NCI-H82 treated with DMSO at 0.1 percent for 48 hours (cell line): Measurements from ENCODE around the gene CLSTN2.

Source experiments
- DNase-seq: peaks from one replicate; lab custom pipeline; 2025; ENCODE audit not compliant: unreplicated experiment; lab: John Stamatoyannopoulos, UW

CLSTN2 gene

DNA sequence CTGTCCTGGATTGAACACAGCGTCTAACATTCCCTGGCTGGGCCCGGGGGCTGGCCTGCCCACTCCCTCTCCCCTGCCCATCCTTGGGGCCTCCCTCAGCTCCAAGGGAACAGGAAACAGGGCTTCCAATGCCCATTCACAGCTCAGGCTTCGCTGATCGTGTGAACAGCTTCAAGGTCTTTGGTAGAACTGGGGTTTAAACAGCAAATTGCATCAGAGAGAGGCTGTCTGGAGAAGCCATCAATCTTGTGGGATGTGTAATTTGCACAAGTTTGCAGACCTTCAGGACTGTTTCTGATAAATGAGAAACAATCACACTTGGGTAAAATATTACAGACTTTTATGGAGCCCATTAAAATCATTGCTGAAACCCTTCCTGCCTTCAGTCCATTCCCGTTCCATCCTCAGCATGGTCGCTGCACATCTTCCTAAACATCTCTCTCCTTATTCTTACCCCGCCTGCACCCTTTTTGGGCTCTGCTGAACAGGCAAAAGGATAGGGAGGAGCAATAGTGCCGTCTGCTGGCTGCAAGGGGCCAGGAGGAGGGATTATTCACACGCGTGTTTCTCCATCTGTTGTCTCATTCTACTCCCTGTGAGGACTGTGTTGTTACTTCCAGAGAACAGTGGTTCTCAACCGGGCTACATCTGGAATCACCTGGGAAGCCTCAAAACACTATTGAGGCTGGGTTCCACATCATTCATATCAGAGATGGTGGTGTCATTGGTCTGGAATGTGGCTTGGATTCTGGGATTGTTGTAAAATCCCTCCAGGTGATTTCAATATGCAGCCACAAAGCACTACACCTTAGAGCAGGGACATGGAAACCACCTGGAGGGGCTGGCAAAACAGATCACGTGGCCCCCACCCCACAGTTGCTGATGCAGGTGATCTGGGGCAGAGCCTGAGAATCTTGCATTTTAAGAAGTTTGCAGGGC lies 116.3 kb downstream of the CLSTN2 start:
- peak; percentile 87 for DNase-seq

DNA sequence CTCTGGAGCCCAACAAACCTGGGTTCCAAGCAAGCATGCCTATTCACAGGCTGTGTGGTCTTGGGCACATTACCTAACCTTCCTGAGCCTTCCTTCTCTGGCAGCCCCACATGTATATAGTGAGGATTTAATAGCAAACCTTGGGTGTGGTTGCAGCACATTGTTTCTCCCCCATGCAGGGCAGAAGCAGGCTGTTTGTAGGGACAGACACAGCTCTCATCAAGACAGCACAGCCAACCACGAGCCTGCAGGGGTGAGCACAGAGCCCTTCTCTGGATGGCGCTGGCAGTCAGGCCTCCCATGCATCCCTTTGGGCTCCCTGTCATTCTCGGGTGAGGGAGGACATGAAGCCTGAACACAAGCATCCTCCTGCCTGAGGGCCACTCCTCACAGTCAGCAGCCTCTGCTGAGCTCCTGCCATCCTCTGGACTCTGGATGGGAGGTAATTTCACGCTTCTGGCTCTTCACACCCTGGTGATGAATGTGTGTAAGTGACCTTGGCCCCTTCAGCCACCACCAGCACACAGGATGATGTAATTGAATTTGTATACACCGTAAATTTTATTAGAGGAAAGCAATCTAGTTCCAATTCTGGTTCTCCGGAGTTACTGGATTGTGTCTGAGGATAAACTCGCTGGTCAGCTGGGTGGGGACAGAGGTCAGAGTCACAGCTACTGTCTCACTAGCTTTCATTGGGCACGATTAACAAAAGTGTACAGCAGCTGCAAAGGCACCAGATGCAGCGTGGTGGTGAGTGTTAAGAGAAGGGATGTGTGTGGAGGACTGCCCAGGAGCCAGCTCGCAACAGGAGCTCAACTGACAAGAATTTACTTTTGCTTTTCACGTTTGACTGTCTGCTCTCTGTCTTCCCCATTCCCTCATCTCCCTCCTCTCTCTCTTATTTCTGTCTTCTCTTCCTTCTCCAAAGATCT lies 118.1 kb downstream of the CLSTN2 start:
- DNase-seq = no peak

DNA sequence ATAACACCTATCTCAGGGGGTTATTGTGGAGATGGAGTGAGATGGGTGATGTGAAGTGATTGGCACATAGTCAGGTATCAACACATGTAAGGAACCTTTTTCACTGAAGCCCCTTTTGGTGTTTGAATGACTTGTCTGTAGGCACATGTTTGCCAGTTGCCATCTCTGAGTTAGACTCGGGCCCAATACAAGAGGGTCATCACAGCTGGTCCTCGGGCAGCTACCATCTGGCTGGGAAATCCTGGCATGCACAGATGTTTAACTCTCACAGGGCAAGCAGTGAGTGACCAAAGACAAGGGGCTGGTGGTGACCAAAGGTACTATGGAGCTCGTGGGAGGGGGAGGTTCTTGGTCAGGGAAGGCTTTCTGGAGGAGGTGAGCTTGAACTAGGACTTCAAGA lies 118.8 kb downstream of the CLSTN2 start:
- DNase-seq = no peak

DNA sequence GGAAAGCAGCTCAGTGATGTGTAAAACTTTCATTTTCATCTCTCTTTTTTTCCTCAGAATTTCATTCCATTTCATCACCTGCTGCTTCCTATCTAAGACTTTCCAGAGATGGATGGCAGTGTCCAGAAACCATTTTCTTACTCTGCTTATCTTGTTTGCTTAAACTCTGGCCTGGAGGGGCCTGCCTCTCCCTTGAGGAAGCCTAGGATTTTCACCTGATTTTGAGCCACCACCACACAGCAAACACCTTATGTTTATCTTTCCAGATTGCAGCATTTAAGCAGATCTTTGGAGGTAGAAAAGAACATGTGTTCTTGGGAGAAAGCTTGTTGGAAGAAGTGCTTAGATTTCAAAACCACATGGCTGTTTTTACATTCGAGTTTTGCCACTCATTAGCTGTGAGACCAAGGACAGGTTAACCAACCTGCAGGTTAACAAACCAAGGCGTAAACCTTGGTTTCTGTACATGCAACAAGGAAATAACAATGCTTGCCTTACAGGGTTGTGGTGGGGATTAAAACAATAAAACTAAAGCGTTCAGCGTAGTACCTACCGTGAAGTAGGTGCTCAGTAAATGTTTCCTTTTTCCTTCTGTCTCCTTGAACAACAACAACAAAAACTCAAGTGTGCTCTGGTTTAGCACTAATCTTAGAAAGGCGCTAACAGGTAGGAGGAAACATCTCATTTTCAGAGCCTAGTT lies 120.3 kb downstream of the CLSTN2 start:
- no peak for DNase-seq

DNA sequence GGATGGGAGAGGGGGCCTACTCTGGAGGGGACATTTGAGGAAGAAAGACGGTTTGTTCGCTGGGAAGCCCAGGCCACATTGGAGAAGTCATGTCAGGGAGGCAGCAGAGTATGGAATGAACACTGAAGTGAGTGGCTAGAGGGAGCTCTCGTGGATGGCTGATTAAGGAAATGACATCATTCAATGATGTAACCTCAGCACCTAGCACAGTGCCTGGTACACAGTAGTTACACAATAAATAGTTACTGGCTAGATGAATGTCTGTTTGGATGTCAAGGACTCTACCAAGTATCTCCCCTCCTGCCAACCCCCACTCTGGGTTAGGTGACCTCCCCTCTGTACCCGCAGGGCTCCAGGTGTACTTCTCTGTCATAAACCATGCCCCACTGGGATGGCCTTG lies 121.1 kb downstream of the CLSTN2 start:
- DNase-seq = no peak

DNA sequence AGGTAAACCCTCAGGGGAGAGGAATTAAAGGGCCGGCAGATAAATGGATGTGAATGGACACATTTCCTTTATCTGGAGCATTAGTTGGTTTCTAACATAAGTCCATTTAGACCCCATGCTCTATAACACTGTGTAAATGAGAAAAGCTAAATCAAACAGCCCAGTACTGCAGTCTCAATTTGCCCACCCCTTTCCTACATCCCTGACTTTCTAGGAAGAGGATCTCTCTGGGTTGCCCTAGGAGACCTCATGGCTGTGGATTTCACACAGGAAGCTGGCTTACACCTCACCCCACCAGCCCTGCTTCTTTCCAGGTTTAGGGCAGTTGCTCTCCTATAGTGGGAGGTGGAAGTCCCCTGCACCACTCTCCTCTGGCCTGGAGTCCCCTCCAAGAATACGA lies 126.2 kb downstream of the CLSTN2 start:
- no peak for DNase-seq

DNA sequence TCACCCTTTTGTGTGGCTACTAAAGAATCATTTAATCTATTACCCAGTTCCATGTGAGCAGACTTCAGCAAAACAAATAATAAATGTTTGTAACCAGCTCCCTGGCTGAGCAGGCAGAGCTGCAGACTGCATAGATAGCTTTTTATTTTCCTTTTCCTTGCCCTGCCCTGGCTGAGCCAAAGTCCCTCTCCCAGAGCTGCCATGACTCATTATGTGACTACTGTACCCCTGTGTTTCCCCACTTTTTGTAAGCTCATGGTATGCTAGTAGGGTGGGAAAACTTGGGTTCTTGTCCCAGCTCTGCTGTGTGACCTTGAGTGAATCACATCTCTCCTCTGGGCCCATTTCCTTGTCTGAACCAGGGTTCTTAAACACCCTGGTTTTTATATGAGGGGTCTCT lies 127.5 kb downstream of the CLSTN2 start:
- DNase-seq = no peak

DNA sequence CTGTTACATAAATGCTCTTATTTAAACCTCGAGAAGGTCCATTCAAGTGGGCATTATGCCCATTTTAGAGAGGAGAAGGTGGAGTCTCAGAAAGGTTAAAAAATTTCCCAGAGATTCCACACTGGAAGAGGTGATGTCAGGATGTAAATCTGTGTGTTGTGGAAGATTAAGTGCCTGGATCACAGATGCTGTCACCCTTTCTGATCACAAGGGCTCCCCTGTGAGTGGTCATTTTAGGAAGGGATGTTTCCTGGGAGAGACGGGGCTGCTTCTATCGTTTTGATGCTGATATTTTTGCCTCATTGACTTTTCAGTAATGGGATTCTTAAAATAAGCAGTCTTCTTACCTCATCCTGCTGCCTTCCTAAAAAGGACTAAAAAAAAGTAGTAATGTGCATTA lies 132.5 kb downstream of the CLSTN2 start:
- no peak for DNase-seq

DNA sequence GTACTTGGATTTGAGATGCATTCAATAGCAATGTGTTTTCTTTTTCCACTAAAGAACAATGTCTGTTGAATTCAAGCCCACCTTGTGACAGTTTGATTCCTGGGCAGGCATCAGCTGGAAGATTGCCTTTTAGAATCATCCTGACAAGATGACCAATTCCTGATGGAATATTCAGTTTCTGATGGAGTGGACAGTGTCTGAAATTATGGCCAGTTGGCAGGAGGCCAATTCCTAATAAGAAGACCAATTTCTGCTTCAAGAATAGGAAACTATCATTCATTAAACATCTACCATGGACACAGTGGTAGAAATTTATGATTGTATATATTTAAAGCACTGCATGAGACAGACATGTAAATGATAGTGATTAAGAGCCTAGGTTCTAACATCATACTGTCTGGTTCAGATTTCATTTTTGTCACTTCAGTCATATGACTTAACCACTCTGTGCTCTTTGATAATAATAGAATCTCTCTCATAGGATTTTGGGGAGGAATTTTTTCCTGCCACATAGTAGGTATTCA lies 133.6 kb downstream of the CLSTN2 start:
- DNase-seq = no peak

DNA sequence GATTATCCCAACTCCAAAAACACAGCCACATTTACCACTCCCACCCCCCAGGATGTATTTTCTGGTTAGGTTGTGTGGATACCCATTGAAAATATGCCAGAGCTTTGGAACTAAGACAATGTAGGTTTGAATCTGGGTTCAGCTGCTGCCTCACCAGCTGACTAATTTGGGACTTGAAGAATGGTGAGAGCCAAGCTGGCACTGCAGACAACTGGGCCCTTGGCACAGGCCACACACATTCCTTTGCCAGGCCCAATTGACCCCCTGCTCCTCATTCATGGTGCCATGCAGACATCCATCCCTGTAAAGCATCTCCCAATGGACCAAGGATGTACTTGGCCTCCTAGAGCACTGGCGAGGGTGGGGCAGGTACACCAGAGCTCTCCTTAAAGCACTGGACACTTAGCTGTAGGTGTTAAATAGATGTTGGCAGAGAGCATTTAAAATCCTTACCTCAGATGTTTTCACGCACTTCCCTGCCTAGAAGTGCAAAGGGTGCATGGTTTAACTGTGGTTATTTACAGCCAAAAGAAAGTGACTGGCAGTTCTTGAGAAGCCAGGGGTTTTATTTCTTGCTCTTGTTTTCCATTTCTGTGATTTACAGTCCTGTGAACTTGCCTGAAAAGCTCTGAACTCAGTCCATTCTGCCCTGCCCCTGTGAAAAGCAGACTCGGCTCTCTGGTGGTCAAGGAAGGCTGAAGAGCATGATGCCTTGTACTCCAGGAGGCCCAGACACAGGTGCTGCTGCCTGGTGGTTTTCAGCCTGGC lies 138.5 kb downstream of the CLSTN2 start:
- DNase-seq = no peak

DNA sequence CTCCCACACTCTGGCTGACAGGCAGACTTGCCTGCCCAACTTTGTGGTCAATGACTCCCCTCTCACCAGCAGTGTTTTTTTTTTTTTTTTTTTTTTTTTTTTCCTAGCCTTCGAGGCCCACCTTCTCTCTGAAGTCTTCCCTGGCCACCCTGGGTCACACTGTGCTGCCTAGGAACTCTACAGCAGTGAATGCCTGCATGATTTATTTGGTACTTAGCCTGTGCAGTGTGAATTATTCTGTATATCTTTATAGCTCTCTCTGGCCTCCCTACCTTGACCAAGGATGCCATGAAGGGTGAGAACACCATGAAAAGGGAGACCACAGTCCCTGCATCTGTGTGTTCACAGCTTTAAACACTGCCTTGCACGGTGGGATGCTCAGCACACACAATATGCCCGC lies 141.6 kb downstream of the CLSTN2 start:
- no peak for DNase-seq

DNA sequence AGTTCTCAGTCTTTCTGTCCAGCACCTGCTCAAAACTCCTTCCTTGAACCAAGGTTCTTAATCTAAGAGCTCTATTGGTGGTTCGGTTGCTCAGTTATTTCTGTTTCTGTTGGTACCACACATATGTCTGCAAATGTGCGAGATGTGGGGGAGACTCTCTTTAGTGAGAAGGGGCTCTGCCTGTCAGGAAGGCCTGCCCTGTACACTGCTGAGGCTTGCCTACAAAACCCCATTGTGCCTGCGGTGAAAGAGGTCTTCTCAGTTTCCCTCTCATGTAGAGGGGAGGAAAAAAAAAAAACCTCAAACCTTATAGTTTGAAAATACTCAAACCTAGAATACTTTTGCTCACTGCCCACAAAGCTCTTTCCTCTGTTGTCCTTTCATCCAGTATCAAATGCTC lies 142.4 kb downstream of the CLSTN2 start:
- DNase-seq = no peak

DNA sequence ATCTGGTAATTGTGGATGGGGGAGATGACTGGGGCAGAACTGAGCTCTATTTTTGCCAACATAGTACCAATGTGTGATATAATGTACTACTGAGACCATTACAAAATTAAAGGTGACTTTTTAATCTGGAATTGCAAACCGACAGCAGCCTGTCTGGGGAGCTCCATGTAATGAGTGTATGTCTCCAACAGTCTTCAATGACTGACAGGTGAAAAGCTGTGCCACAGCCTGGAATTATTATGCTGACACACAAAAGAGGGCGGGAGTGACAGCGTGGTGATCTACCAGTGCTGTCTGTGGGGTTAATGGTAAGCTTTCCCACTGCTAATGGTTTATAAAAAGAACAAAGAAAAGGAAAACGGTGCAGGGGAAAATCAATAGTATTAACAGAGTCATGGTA lies 143.4 kb downstream of the CLSTN2 start:
- no peak for DNase-seq

DNA sequence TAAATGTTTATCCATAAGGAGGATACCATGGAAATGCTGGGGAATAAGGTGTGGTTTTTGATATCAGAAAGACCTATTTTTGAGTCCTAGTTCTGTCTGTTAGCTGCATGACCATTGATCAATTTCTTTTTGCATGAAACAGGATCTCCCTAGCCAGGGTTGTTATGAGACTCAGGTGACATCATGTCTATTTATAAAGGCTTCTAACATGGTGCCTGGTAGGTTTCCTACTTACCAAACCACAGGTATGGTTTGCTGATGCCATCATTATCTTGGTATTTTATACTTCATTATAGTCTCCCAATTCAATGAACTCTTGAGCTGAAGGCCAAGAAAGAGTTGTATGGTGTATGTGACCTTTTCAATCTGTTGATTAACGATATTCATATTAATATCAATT lies 144.0 kb downstream of the CLSTN2 start:
- no peak for DNase-seq

DNA sequence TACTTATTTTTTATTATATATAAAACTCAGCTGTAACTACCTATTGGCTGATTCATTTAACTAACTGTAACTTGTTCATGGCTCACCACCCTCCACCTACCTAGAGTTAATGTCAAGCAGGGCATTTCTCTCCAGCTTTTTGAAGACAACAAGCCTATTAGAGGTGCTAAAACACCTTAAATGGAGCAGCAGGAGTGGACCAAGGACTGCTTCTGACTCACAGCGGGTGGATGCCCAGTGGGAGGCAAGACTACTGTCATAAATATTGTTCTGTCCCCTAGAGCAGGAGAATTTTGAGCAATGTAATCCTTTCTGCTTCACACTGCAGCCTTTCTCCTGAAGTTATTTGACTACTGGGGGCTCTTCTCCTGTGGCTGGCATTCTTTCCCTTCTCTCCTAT lies 146.9 kb downstream of the CLSTN2 start:
- DNase-seq = no peak

DNA sequence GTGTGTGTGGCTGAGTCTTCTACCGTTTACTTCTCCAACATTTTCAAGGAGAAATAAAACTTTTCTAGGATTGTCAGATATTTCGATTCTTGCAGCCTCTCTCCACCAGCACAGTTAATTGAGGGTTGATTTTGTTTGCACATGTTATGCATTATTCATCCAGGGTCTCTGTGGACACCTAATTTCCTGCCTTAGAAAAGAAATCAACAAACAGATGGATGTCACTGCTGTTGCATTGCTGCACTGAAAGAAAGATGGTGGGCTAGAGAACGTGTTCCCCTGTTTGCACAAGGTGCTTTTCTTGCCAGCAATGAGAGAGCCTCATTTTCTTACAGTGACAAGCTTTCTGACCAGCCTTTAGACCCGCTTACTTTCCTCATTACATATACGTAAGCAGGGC lies 150.0 kb downstream of the CLSTN2 start:
- DNase-seq = no peak

DNA sequence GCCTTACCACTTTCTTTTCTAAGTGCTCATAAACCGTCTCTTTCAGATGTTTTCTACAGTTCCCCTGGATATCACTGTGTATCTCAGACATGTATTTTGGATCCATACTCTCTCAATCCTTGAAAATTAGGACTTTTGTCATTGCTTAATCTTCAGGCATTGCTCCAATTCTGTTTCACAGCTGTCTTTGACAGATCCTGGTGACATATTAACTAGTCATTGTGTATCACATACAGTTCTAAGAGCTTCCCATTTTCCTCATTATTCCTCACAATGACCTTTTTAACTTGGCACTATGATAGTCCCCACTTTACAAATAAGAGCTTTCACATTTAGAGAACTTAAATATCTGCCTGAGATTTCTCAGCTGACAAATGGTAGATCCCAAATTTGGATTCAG lies 151.7 kb downstream of the CLSTN2 start:
- no peak for DNase-seq

DNA sequence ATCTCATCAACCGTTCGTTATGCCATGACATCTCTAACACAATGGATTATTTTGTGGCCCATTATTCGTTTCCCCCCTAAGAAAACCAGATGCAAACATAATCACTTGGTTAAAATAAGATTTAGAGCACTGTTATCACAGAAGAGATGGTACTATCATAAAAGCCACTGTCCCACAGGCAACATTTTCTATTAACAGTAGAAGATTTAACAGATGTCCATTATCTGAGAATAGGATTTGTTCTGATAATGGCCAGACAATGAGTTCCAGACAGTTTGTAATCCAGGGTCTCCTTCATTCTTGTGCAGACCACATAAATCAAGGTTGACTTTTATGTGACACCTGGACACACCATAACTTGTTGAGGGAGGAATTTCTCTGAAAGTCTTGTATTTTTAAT lies 153.1 kb downstream of the CLSTN2 start:
- no peak for DNase-seq

DNA sequence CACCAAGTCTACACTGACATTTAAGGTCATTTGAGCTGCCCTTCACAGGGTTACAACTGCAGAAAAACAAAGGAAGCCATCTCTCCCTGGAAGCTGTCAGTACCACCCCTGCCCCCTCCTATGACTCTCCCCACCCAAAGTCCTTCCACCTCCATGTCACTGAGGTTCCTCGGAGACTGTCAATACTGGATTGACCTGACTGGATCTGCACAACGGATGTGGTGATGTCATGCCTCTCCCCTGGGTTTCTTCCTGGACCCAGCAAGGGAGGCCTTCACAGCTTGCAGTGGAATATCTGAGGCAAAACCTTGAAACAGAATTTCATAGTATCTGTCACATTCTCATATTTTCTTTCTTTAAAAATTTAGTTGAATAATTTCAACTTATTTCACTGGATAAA lies 153.5 kb downstream of the CLSTN2 start:
- no peak for DNase-seq

DNA sequence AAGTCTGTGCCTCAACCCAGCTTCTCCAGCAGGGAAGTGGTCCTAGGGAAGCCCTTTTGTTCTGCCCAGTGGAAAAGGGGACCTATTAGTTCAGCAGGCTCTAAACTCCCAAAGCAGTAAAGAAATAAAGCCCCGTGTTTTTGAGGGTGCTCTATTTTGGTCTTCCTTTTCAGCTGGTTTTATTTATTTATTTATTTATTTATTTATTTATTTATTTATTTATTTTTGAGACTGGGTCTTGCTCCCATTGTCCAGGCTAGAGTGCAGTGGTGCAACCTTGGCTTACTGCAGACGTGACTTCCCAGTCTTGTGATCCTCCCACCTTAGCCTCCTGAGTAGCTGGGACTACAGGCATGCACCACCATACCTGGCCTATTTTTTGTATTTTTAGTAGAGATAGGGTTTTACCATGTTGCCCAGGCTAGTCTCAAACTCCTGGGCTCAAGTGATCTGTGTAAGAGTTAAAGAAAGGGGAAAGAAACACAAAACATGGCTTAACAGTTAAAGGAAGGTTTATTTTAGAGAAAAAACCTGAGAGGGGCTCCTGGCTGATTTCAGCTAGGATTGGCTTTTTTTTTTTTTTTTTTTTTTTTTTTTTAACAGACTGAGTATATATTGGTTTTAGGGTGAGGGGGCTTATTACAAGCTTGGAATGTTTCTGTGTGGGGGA lies 154.6 kb downstream of the CLSTN2 start:
- DNase-seq = no peak
